CD4-positive, alpha-beta T cell treated with Interferon alpha-2 for 1 hour (primary cell): ENCODE measurements around the gene HSF2.
"Not testable (repeated sequence)": the region's sequence is repeated elsewhere in the genome, so short reads cannot be mapped to it uniquely, and the experiment has no call there.

ENCODE experiments used
- DNase-seq, 2 donors: peaks; one replicate each; pipeline ENCODE4 v3.0.0-alpha.2; 2020 to 2022

HSF2 gene

GRCh38 chr6:122400462-122401089, 1.1 kb downstream of the HSF2 start:
- DNase-seq: no peak

DNA sequence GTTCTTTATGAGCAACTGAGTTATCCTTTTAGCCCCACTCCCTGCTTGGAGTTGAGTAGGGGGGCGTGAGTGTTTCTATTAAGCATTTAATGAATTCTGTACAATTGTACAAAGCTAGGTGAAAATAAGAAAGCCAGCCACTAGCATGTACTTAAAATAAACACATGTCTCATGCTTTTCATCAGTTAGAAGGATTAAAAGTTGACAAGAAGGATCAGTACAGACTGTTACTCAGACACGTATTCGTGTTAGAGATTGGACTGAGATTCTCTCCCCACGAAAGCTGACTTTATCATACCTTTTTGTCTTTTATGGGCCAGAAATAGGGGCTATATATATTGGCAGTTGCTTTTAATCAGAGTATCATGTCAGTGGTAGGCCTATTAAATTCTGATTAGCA, 1.7 kb downstream of the HSF2 start:
- DNase-seq: no peak

GRCh38 chr6:122404444-122404843, 5.0 kb downstream of the HSF2 start:
- DNase-seq: no peak

GRCh38 chr6:122405417-122405816, 6.0 kb downstream of the HSF2 start:
- DNase-seq: no peak

- DNase-seq: no peak
Measured at GRCh38 chr6:122406187-122406586, 6.7 kb downstream of the HSF2 start.

- DNase-seq: no peak
Measured at GRCh38 chr6:122407712-122408111, 8.3 kb downstream of the HSF2 start.

DNA sequence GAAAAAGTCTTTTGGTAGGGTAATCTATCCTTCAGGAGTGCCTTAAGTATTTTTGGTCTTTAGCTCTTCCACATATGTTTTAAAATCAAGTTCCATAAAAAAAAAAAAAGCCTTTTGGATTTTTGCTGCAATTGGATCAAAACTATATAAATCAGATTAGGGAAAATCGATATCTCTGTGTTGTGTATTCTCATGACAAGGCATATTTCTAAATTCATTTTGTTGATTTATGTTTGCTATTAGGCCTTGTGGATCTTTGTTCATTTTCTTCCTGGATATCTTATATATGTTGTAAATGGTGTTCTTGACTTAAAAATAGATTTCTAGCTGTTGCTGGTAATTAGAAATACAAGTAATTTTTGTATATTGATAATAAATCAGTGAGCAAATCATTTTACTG, 8.8 kb downstream of the HSF2 start:
- DNase-seq: no peak

- peak in 1 of 2 donors; percentile 47 for DNase-seq
Measured at GRCh38 chr6:122408702-122409458, 9.4 kb downstream of the HSF2 start.

- no peak for DNase-seq
Measured at GRCh38 chr6:122412001-122412400, 12.5 kb downstream of the HSF2 start.

DNA sequence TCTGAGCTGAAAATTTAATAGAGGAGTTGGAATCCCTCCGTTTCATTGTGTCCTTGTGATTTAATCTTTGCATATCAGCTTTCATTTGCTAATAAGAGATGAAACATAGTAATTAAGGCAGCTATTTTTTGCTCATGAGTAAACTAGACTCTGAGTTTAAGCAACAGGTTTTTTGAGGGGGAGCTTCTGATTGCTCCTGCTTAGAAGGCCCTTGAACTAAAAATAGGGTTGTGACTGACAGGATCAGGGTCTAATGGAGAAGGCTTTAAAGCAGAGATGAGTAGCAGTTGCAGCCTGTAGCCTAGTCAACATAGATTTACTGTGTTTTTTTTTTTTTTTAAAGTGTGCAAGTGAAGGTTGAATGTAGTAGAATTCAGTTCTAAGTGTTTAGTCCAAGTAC, 17.4 kb downstream of the HSF2 start:
- no peak for DNase-seq

- DNase-seq: no peak
Measured at GRCh38 chr6:122422003-122422402, 22.6 kb downstream of the HSF2 start.

DNA sequence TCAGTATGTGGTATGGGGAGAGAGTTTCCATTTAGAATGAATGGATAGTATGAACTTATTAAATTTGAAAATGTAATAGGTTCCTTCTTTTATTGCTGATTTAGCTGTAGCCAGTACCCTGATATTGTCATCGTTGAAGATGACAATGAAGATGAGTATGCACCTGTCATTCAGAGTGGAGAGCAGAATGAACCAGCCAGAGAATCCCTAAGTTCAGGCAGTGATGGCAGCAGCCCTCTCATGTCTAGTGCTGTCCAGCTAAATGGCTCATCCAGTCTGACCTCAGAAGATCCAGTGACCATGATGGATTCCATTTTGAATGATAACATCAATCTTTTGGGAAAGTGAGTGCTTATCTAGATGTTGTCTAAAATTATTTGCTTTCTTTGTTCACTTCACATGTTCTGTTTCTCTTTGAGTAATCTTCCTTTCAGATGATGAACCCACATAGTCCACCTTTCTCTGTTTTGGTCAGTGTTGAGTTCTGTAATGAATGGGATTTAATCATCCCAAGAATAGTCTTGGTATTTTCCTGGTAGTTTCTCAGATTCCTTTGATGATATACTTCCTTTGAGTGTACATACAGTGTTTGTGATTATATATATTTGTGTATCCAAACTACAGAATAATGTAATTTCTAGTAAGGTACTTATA, 23.3 kb downstream of the HSF2 start:
- no peak for DNase-seq

DNA sequence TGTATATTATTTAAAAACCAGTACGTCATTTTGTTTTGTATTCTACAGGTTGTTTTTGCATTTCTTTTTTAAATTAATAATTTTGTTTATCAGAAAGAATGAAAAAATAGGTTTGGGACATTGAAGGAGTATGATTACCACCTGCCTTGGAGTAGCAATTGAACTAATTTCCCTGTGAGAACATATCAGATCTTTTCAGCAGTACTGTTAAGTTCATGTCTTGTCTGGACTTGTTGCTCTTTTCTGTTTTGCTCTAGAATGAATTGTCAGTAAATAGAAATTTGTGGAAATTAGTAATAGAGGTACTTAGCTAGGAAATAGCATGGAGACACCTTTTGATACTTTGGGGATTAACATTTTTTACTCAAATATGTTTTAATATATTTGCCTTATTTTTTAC, 24.3 kb downstream of the HSF2 start:
- no peak for DNase-seq

- no peak for DNase-seq
Measured at GRCh38 chr6:122426597-122426996, 27.1 kb downstream of the HSF2 start.

GRCh38 chr6:122428781-122429180, 29.3 kb downstream of the HSF2 start:
- DNase-seq: no peak

DNA sequence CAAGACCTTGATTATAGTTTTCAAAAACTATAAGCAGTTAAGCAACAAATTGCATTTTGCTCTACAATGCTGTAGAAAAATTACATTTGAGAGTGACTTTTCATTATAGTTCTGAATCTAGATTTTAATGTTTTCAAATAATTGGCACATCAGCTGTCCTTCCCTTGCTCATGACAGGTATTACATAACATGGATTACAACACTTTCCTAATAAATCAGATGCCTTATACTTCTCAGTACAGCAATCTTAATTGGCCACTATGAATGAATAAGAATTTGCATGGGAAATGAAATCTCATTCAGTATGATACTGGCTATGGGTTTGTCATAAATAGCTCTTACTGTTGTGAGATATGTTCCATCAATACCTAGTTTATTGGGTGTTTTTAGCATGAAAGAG, 29.9 kb downstream of the HSF2 start:
- DNase-seq: no peak

DNA sequence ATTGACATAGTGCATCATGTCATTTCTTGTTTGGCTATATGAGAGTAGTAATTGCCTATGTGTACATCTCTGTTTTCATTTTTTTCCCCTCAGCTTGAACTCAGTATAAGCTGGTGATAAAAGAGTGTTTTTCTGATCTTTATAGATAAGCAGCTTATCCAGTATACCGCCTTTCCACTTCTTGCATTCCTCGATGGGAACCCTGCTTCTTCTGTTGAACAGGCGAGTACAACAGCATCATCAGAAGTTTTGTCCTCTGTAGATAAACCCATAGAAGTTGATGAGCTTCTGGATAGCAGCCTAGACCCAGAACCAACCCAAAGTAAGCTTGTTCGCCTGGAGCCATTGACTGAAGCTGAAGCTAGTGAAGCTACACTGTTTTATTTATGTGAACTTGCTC, 32.3 kb downstream of the HSF2 start:
- DNase-seq: no peak

DNA sequence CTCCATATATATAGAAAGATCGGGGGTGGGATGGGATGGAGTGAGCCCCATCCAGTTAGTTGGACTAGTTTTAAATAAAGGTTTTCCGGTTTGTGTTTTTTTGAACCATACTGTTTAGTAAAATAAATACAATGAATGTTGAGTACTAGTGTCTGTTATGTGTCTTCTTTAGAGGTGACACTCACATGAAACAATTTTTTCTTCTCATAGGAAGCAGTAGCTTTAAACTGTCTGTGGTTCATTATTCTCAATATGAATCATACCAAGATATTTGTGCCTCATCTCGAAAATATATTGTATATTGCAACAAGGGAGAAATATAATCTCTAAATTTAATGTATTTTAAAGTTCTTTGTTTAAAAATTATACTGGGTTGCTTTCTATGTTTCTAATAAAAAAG, 33.4 kb downstream of the HSF2 start:
- no peak for DNase-seq

DNA sequence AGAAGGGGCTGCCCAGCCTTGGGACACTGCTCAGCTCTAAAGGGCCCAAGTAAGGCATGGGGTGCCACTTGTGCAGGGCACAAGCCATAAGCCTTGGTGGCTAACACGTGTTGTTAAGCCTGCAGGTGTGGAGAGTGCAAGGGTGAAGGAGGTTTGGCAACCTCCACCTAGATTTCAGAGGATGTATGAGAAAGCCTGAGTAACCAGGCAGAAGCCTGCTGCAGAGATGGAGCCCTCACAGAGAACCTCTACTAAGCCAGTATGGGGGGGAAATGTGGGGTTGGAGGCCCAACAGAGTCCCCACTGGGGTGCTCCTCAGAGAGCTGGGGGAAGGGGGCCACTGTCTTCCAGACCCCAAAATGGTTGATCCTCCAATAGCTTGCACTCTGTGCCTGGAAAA, 39.5 kb downstream of the HSF2 start:
- no peak for DNase-seq

- DNase-seq: no peak
Measured at GRCh38 chr6:122445274-122445673, 45.8 kb downstream of the HSF2 start.

DNA sequence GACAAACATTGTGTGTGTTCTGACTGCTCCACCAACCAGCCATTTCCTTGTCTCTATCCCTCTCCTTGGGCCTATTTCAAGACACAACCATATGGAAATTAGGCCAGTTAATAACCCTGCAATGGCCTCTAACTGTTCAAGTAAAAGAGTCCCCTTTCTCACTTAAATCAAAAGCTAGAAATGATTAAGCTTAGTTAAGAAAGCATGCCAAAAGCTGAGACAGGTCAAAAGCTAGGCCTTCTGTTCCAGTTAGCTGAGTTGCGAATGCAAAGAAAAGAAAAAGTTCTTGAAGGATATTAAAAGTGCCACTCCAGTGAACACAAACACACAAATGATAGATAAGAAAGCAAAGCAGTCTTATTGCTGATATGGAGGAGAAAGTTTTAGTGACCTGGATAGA, 49.6 kb downstream of the HSF2 start:
- no peak for DNase-seq

- DNase-seq: no peak
Measured at GRCh38 chr6:122452509-122452908, 53.1 kb downstream of the HSF2 start.

DNA sequence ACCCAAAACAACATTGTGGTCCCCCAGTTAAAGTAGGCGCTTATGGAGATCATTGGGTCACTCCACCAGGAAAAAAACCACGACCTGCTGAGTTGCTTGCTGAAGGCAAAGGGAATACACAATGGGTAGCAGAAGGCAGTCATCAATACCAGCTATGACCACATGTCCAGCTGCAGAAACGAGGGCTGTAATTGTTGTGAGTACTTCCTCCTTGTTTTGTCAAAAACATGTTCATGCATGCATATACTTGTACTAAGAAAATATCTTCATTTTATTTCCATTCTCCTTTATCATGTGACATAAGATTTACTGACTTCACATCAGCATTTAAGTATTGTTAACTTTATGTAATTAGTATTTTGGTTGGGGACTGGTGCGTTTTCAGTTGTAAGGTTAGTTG, 55.2 kb downstream of the HSF2 start:
- no peak for DNase-seq

DNA sequence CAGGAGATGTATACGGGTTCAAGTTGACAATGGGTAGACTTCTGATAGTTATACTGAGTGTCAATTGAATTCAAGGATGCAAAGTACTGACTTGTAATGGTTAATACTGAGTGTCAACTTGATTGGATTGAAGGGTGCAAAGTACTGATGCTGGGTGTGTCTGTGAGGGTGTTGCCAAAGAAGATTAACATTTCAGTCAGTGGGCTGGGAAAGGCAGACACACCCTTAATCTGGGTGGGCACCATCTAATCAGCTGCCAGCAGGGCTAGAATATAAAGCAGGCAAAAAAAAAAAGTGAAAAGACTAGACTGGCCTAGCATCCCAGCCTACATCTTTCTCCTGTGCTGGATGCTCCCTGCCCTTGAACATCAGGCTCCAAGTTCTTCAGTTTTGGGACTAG, 55.7 kb downstream of the HSF2 start:
- not testable (repeated sequence) for DNase-seq
